Hindlimb muscle (tissue), 1 donor: Measurements from ENCODE around the gene EXOSC5. TPM values are rescaled to one million over a fixed set of nuclear protein-coding genes. Genes with fewer than 3 reads are reported as not detected.
"Not testable (repeated sequence)": the region's sequence is repeated elsewhere in the genome, so short reads cannot be mapped to it uniquely, and the experiment has no call there.

Source experiments
- DNase-seq: peaks from one replicate; pipeline ENCODE4 v3.0.0-alpha.2; 2013
- polyA plus RNA-seq: library from polyadenylated mRNA; unstranded; fragments of 120-200 nt; gene quantifications from one replicate; pipeline ENCODE4 v1.2.1, GENCODE V29; 2013; ENCODE audit not compliant: insufficient read length

The EXOSC5 gene
- polyA plus RNA-seq, 1 donor = 17.6 TPM

DNA sequence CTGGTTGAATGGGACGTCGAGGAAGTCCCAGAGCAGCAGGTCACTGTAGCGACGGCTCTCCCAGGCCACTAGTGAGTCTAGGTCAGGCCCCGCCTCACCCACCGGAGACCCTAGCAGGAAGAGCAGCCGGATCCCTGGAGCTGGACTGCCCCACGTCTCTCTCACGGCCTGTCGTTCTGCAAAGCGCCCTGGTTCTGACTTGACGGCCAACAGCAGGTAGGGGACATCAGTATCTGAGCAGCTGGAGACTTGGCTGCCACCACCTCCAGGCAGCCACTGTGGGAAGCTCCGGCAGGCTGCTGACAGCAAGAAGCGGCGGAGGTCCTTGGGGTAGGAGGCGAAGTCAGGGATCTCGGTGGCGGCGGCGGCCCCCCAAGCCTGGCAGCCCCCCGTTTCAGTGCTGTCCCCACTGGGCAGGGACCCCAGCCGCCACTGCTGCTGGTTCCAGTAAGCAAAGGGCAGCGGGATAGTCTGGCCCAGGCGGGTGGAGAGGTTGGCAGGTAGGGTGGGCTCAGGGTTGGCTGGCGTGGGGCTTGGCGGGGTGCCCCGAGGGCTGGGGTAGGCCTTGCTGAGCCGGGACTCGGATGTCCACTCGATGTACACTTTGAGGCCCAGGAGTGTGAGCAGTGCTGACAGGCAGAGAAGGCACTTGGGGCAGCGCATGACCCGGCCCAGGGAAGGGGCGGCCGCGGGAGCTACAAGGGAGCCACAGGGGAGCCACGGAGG lies 29.1 kb upstream of the EXOSC5 start:
- no peak for DNase-seq

DNA sequence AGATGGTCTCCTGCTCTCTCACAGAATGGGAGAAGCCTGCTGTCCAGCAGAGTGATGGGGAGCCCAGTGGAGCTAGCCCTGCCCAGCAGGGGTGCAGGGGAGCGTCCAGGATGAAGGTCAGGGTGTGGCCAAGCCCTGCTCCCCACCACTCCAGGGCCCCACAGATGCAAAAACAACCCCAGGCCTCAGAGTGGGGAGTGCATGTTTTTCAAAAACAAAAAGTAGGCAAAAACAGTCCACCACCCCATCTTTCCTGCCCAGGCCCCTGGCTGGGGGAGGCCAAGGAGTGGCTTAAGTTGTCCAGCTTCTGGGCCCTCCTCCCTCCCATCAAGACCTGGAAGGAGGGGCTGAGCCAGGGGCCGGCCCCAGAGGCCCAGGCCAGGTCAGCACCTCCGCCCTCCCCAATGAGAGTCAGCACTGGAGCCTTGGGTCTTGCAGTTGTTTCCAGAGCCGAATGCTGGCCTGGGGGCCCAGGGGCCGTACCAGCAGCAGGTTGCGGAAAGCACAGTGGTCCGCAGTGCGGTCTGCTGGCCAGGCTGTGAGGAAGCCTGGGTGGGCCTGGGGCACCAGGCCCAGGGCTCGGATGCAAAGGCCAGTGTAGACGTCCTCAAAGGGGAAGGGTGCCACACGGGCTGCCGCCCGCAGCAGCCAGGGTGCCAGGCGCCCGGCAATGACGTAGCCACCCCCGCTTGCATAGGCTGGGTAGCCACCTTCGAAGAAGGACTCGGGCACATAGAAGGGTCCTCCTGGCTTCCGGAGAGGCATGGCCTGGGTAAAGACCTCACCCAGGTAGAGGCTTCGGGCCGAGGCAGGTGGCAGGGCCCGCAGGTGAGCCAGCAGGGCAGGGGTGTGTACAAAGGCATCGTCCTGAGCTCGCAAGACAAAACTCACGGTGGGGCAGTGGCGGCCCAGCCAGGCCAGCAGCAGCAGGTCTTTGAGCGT lies 28.3 kb upstream of the EXOSC5 start:
- no peak for DNase-seq

DNA sequence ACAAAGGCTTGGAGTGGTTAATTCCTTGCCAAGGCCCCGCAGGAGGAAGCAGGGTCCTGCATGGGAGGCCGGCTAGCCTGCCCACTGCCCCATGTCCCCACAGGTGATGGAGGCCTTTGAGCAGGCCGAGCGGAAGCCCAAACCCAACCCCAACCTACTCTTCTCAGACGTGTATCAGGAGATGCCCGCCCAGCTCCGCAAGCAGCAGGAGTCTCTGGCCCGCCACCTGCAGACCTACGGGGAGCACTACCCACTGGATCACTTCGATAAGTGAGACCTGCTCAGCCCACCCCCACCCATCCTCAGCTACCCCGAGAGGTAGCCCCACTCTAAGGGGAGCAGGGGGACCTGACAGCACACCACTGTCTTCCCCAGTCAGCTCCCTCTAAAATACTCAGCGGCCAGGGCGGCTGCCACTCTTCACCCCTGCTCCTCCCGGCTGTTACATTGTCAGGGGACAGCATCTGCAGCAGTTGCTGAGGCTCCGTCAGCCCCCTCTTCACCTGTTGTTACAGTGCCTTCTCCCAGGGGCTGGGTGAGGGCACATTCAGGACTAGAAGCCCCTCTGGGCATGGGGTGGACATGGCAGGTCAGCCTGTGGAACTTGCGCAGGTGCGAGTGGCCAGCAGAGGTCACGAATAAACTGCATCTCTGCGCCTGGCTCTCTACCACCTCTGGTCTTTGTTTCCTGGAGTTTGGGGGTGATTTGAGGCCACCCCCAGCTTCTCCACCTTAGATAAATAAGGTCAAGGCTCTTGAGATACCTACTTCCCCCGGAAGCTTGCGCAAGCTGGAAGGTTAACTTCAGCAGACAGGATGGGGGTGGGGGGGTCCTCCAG lies 27.4 kb upstream of the EXOSC5 start:
- no peak for DNase-seq

DNA sequence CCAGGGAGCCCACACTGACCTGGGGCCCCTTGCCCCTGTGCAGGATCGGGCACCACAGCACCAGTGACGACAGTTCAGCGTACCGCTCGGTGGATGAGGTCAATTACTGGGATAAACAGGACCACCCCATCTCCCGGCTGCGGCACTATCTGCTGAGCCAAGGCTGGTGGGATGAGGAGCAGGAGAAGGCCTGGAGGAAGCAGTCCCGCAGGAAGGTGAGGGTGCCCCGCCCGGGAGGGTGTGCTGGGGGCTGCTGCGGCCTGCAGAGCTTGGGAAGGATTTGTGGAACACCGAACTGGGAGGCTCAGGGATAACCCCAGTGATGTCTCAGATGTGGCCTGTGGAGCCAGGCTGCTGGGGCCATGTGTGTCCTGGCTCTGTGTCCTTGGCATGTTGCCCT lies 25.8 kb upstream of the EXOSC5 start:
- no peak for DNase-seq

DNA sequence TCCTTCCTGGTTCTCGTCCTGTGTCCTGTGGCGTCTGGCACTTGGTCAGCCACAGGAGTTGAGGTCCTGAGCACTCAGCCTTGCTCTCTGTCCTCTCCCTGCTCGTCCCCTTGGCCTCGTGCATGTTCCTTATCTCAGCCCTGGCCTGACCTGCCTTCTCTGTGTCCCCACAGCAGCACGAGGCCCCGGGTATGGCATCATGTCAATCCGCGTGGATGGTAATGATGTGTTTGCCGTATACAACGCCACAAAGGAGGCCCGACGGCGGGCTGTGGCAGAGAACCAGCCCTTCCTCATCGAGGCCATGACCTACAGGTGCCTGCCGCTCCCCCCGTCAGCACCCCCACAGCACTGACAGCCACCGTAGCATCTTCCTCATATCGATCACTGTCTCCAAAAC lies 25.3 kb upstream of the EXOSC5 start:
- no peak for DNase-seq

DNA sequence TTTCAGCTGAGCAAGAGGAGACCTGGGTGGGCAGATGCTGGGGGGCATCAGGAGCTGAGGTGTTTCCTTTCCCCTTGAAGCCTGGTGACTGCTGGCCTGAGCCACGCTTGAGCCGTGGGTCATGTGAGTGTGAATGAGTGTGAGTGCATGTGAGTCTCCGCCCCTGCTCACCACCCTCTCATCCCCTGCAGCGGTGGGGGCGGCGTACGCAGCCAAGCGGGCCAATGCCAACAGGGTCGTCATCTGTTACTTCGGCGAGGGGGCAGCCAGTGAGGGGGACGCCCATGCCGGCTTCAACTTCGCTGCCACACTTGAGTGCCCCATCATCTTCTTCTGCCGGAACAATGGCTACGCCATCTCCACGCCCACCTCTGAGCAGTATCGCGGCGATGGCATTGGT lies 24.8 kb upstream of the EXOSC5 start:
- DNase-seq = no peak

DNA sequence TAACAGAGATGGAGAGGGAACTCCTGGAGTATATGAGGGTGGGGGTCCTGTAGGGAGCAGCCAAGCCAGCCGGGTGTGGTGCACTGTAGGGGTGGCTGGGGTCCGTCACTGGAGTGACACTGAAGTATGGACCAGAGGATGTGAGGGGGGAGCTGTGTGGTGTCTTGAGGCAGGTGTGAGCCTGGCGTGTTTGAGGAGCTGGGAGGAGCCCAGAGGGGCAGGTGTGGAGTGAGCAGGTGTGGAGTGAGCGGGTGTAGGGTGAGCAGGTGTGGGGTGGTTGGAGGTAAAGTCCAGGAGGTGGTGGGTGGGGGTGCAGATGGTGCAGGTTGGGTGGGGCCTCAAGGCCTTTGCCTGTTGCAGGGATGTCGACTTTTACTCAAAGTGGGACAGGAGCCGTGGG lies 24.2 kb upstream of the EXOSC5 start:
- no peak for DNase-seq

DNA sequence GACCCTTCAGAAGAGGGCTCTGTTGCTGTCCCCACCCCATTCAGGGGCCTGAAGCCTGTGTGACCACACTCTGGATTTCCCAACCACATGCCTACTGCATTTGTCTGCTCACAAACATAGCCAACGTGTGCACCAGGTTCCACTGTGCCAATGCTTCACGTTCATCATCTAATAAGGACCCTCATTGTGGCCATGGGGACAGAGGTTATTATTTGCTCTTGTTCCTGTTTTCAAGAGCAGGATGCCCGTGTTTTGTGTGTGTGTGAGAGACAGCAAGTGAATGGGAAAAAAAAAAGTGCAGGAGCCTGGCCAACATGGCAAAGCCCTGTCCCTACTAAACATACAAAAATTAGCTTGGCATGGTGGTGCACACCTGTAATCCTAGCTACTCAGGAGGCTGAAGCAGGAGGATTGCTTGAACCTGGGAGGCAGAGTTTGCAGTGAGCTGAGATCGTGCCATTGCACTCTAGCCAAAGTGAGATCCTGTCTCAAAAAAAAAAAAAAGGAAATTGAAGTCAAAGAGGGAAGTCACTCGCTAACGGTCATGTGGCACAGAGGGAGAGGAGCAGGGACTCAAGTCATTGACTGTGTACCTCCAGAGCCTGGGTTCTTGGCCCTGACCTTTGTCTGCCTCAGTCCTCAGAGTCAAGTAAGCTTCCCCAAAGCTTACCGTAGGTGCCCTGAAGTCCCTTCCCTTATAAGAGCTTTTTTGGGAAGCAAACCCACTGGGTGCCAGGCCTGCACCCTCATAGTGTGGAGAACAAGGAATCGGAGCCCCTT lies 23.1 kb upstream of the EXOSC5 start:
- DNase-seq = no peak

DNA sequence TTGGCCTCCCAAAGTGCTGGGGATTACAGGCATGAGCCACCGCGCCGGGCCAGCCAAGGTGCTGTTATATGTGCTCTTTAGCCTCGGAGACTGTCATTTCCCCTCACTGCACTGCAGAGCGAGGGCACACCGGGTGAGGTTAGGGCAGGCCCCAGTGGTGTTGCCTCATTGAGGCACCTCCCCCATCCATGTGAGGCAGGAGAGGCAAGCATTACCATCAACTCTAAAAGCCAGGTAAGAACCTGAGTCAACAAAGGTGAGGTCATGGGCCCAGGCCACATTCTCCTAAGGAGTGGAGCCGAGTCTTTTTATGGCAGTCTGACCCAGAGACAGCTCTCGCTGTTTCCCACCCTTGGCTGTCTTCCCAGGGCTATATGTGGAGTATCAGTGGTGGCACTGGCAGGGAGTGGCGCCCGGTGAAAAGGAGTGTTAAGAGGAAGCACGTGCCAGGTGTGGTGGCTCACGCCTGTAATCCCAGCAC lies 19.1 kb upstream of the EXOSC5 start:
- DNase-seq = no peak

DNA sequence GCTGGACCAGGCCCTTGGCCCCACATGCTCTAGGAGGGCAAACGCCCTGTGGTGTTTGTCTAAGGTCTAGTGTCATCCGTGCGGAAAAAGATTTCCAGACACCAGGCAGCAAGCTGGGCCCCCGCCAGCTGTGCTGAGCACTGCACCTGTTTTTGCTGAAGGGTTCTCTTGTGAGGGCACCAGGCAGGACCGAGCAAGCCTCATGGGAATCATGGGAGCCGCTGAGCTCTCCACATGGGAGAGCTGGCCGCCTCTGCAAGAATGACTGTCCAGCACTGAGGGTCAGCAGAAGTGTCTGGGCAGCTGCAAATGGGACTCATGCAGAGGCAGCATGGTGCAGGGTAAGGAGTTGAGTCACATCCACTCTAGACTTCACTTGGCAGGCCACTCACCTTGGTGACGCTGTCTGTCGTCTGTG lies 18.0 kb upstream of the EXOSC5 start:
- DNase-seq = no peak

DNA sequence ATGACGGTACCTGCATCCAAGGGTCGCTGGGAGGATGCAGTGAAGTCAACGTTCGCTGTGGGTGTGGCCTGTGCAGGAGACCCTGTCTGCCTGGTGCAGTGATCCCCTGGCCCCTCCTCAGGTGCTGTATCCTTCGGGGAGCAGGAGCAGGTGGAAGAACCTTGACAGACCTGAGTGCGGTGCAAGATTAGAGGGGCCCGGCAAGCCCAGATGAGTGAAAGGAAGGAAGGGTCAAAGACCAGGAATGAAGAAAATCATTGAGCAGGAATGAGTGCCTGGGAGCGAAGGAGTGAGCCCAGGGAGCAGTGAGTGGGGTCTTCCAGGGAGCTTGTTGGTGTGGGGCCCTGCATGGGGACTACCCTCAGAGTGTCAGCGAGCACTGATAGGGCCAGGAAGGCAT lies 17.3 kb upstream of the EXOSC5 start:
- DNase-seq = no peak

DNA sequence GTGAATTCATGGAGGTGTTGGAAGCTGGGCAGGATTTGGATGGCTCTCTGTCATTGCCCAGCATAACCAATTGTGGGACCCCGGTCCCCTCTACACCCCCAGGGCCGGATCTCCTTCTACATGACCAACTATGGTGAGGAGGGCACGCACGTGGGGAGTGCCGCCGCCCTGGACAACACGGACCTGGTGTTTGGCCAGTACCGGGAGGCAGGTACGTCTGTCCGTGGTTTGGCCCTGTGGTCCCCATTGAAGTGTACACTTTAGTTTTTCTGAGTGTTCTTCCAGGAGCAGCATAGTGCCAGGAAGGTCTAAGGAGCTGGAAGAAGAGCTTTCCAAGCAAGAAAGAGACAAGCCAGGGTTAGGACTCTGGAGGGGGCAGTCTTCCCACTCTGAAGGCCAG lies 16.8 kb upstream of the EXOSC5 start:
- DNase-seq = no peak

DNA sequence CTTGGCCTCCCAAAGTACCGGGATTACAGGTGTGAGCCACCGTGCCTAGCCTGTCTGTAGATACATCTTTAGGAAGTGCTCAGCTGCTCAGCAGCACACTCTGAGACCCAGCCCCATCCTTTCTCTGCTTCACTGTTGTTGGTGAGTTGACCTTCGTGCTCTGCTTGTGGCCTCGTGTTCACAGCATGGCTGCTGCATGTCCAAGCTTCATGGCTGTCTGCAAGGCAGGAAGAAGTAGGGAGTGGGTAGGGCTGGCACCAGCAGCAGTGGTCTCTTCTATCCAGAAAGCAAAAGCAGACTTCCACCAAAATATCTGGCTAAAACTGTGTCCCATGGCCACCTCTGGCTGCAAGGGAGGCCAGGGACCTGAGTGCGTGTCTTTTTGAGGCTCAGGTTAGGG lies 15.8 kb upstream of the EXOSC5 start:
- no peak for DNase-seq

DNA sequence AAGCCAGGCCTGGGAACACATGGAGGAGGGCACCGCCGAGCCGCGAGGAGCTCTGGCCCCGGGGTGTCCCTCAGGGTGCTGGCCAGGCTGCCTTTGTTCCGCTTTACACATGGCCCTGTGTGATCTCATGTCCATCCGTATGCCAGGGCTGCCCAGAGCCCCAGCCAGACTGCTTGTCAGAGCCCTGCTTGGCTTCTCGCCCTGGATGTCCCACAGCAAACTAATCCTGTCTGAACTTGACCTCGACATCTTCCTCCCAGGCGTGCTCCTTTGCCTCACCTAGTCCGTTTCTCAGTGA lies 14.8 kb upstream of the EXOSC5 start:
- DNase-seq = no peak

DNA sequence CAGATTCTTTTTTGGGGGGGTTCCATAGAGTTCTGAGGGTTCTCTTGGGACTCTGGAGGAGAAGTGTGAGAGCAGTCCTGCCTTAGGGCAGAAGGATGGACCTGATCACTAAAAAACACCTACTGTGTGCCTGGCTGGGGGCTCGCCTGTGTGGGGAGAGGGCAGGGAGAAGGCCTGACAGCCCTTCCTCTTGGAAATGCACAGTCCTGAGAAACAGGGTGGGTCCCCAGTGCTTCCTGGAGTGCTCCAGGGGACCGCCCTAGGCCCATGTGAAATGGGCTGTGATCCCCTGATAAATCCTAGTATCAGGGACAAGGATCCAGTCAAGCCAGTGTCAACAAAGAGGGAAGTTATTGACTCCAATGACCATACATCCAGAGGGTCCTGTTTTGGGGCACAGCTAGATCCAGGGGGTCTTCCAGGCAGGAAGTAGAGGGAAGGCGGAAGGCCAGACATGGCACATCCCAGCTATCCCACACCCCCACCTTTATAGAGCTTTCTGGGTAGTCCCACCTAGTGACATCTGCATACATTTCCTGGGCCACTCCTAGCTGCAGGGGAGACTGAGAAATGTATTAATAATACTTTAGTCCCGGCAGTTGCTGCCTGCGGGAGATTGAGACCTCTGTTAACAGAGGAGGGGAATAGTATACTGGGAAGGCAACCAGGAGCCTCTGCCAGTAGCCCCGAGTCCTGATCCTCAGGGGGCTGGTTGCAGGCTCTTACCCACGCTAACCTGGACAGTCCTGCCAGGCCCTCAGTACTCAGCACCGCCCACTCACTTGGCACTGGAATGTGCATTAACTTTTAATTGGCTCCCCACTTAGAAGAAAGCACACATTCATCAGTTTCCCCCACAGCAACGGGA lies 14.2 kb upstream of the EXOSC5 start:
- DNase-seq = no peak

DNA sequence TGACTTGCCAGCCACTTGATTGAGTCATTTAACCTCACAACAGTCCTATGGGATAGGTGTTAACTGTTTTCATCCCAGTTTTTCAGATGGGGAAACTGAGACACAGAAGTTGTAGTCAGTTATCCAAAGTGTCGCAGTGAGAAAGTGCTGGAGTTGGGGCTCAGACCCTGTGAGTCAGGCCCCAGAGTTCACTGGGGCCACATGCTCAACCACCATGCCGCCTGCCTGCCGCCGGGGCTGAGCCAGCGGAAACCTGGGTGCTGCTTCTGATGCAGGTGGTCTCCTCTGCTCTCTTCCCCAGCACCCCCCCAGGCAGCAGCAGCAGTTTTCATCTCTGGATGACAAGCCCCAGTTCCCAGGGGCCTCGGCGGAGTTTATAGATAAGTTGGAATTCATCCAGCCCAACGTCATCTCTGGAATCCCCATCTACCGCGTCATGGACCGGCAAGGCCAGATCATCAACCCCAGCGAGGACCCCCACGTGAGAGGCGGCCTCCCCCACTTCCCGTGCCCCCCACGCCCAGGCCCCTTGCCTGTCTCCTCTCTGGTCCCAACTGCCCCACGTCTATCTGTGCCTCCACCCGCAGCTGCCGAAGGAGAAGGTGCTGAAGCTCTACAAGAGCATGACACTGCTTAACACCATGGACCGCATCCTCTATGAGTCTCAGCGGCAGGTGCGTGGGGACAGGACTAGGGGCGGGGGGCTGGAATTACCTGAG lies 13.3 kb upstream of the EXOSC5 start:
- DNase-seq = no peak

DNA sequence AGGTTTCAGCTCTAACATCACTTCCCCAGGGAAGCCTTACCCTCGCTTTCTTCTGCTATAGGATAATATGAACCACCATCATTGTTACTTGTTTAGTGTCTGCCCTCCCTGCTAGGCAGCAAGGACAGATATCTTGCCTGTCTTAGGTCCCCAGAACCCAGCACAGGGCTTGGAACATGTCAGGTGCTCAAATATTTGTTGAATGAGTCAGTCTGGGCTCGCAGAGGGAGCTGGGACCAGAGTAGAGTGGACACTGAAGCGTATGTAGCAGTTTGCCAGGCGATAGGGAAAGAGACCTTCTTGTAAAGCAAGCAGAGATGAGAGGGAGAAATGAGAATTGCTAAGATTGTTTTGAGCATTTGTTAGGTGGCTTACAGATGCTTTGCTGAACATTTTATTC lies 12.1 kb upstream of the EXOSC5 start:
- DNase-seq = no peak

DNA sequence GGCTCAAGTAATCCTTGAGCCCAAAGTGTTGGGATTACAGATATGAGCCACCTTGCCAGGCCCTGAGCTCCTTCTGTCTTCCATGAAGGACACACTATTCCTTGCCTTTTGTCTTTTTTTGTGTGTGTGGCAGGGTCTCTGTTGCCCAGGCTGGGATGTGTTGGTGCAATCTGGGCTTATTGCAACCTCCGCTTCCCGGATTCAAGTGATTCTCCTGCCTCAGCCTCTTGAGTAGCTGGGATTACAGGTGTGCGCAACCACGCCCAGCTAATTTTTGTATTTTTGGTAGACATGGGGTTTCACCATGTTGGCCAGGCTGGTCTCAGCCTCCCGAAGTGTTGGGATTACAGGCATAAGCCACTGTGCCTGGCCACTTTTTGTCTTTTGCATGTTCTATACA lies 11.7 kb upstream of the EXOSC5 start:
- DNase-seq = not testable (repeated sequence)

DNA sequence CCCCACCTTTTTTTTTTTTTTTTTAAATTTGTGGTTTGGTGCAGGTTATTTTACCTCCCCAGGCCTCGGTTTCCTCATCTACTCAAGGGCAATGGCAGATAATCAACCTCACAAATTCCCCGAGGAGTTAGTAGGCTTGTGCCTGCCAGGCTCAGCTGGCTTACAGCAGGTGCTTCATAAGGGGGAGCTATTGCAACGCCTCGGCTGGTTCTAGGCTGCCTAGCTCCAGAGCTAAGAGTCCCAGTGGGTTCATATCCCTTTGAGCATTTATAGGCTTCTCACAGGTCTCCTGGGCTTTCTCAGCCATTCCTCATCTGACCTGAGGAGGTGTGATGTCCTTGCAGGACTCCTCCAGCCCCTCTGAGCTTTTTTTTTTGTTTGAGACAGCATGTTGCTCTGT lies 11.1 kb upstream of the EXOSC5 start:
- DNase-seq = no peak

DNA sequence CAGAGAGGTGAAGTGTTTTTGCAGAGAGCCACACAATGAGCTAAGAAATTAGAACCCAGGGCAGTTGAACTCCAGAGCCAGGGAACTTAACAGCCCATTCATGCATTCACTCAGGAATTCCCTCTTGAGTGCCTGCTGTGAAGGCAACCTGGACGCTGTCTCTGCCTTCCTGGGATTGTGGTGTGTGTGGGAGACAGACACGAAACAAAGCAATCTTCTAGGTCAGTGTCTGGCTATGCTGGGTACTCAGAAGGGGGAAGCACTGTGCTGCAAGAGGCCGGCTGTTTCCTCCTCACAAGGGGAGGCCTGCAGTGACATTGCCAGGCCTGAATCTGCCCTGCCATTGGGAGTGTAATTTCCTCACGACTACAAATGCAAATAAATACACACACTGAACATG lies 10.1 kb upstream of the EXOSC5 start:
- DNase-seq = no peak

DNA sequence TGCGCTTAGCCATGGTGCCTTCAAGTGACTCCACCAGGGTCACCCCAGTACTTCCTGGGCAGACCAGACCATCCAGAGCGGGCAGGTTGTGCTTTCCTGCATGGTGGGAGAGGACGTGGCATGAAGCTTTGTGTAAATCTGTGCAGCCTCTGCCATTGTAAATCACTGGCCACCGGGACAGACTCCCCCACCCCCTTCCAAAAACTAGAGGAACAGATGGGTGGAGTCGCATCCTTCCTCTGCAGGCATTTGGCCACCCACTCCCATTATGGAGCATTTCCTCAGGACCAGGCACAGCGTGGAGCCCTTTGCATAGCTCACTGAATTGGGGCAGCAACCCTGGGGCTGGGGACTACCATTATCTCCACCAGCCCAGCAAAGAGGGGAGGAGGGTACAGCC lies 8.6 kb upstream of the EXOSC5 start:
- DNase-seq = no peak
